Measurements from ENCODE around the gene ZSCAN5C.
A peak's percentile ranks its signal among the peaks of the same experiment; 100 is the strongest.

ZSCAN5C gene

DNA sequence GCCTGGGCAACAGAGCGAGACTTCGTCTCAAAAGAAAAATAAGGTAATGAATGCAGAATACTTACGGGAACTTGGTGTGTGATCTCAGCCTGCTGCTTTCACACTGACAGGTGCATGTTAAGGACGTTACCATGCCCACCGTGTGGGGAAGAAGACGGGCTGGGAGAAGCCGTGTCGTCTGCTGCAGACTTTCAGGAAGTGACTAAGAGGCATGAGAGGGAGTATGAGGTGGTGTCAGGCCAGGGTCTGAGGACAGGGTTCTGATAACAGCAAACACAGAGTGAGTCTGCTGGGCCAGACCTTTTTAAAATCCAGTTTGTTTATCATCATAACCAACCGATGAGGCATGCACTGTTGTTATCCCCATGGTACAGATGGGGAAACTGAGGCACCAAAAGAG is 39.8 kb upstream of the ZSCAN5C start:
- no peak overlapping the region for H2AFZ ChIP-seq (ENCODE audit: low read length)
- no peaks in the 10 kb centered on the region for H3K79me2 ChIP-seq (ENCODE audit: insufficient read depth, low read length)
- H3K9me3 ChIP-seq (ENCODE audit: insufficient read depth, low read depth, low read length): no peaks in the 10 kb centered on the region
- TF ChIP-seq, protein P1, sequence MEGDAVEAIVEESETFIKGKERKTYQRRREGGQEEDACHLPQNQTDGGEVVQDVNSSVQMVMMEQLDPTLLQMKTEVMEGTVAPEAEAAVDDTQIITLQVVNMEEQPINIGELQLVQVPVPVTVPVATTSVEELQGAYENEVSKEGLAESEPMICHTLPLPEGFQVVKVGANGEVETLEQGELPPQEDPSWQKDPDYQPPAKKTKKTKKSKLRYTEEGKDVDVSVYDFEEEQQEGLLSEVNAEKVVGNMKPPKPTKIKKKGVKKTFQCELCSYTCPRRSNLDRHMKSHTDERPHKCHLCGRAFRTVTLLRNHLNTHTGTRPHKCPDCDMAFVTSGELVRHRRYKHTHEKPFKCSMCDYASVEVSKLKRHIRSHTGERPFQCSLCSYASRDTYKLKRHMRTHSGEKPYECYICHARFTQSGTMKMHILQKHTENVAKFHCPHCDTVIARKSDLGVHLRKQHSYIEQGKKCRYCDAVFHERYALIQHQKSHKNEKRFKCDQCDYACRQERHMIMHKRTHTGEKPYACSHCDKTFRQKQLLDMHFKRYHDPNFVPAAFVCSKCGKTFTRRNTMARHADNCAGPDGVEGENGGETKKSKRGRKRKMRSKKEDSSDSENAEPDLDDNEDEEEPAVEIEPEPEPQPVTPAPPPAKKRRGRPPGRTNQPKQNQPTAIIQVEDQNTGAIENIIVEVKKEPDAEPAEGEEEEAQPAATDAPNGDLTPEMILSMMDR (conservative IDR thresholded peaks at IDR 0.05; ENCODE audit: low read length): no peak
- TF ChIP-seq EZH2phosphoT487 (IDR thresholded peaks at IDR 0.05; ENCODE audit: borderline replicate concordance): no peak
- H3K4me1 ChIP-seq (ENCODE audit: insufficient read depth, low read length, poor library complexity, severe bottlenecking): peaks cover 24% of the 10 kb centered on the region
- no peak overlapping the region for H3K9ac ChIP-seq (ENCODE audit: low read depth, low read length, poor library complexity, severe bottlenecking)
- H3K4me3 ChIP-seq (ENCODE audit: low read length, poor library complexity, severe bottlenecking): no peak overlapping the region
- H3K9me2 ChIP-seq (replicated peaks; ENCODE audit: low read depth, low read length): no peaks in the 10 kb centered on the region
- no peaks in the 10 kb centered on the region for H3F3A ChIP-seq (ENCODE audit: low read depth)
- no peaks in the 10 kb centered on the region for H3K27me3 ChIP-seq (ENCODE audit: insufficient read depth, low read length, poor library complexity, severe bottlenecking)
- H3K36me3 ChIP-seq (ENCODE audit: insufficient read depth, low read length): peaks cover 24% of the 10 kb centered on the region; the same call in 1 of the 2 replicates
- H4K20me1 ChIP-seq (ENCODE audit: insufficient read depth, low read length, poor library complexity, severe bottlenecking): no peaks in the 10 kb centered on the region
- peak overlapping the region; percentile 39 for H3K4me2 ChIP-seq (ENCODE audit: low read depth, low read length, poor library complexity, severe bottlenecking)

GRCh38 chr19:56163097-56163496 is 39.0 kb upstream of the ZSCAN5C start:
- Histone ChIP-seq H3K4me2 (ENCODE audit: low read depth, low read length, poor library complexity, severe bottlenecking) (peak overlapping the region; percentile 38), H3K9ac (ENCODE audit: low read depth, low read length, poor library complexity, severe bottlenecking) (no peak overlapping the region), H3F3A (ENCODE audit: low read depth) (no peaks in the 10 kb centered on the region), H3K9me2 (replicated peaks; ENCODE audit: low read depth, low read length) (no peaks in the 10 kb centered on the region), H3K4me3 (ENCODE audit: low read length, poor library complexity, severe bottlenecking) (no peak overlapping the region), H2AFZ (ENCODE audit: low read length) (no peak overlapping the region), H3K4me1 (ENCODE audit: insufficient read depth, low read length, poor library complexity, severe bottlenecking) (peaks cover 24% of the 10 kb centered on the region), H3K36me3 (ENCODE audit: insufficient read depth, low read length) (peaks cover 20% of the 10 kb centered on the region; the same call in 1 of the 2 replicates), H3K79me2 (ENCODE audit: insufficient read depth, low read length) (no peaks in the 10 kb centered on the region), H4K20me1 (ENCODE audit: insufficient read depth, low read length, poor library complexity, severe bottlenecking) (no peaks in the 10 kb centered on the region), H3K9me3 (ENCODE audit: insufficient read depth, low read depth, low read length) (no peaks in the 10 kb centered on the region), H3K27me3 (ENCODE audit: insufficient read depth, low read length, poor library complexity, severe bottlenecking) (no peaks in the 10 kb centered on the region)
- TF ChIP-seq, protein P1 (conservative IDR thresholded peaks at IDR 0.05; ENCODE audit: low read length): no peak
- no peak for TF ChIP-seq EZH2phosphoT487 (IDR thresholded peaks at IDR 0.05; ENCODE audit: borderline replicate concordance)

GRCh38 chr19:56167064-56167578 is 35.0 kb upstream of the ZSCAN5C start:
- Histone ChIP-seq H3F3A (ENCODE audit: low read depth) (no peaks in the 10 kb centered on the region; the same call in 1 of the 2 replicates), H2AFZ (ENCODE audit: low read length) (no peak overlapping the region), H3K4me3 (ENCODE audit: low read length, poor library complexity, severe bottlenecking) (no peak overlapping the region), H3K27me3 (ENCODE audit: insufficient read depth, low read length, poor library complexity, severe bottlenecking) (no peaks in the 10 kb centered on the region), H3K9me3 (ENCODE audit: insufficient read depth, low read depth, low read length) (no peaks in the 10 kb centered on the region), H3K4me1 (ENCODE audit: insufficient read depth, low read length, poor library complexity, severe bottlenecking) (peaks cover 20% of the 10 kb centered on the region), H3K4me2 (ENCODE audit: low read depth, low read length, poor library complexity, severe bottlenecking) (no peak overlapping the region), H4K20me1 (ENCODE audit: insufficient read depth, low read length, poor library complexity, severe bottlenecking) (no peaks in the 10 kb centered on the region), H3K79me2 (ENCODE audit: insufficient read depth, low read length) (no peaks in the 10 kb centered on the region), H3K9ac (ENCODE audit: low read depth, low read length, poor library complexity, severe bottlenecking) (no peak overlapping the region), H3K36me3 (ENCODE audit: insufficient read depth, low read length) (no peaks in the 10 kb centered on the region), H3K9me2 (replicated peaks; ENCODE audit: low read depth, low read length) (no peaks in the 10 kb centered on the region)
- TF ChIP-seq, protein P1 (conservative IDR thresholded peaks at IDR 0.05; ENCODE audit: low read length): no peak
- TF ChIP-seq EZH2phosphoT487 (IDR thresholded peaks at IDR 0.05; ENCODE audit: borderline replicate concordance): no peak
